Measurements from ENCODE around the gene RAB6A. TPM values are rescaled to one million over a fixed set of nuclear protein-coding genes. Genes with fewer than 3 reads are reported as not detected.

The RAB6A gene
- total and polyA plus RNA-seq, 3 donors from 2014 or later, result 71.2 to 125 (median 104) TPM

GRCh38 chr11:73655686-73656085, 105.2 kb downstream of the RAB6A start:
- intact Hi-C loops (cut with DNase I; ENCODE audit: low total_unique reads), result loop anchor here (10.0 kb wide), 1 partner anchor 261 kb away; no protein-coding TSS in a partner anchor
- Histone ChIP-seq H3K9me3 (no peaks in the 10 kb centered on the region), H3K4me3 (no peak overlapping the region), H3K4me1 (peaks cover 8% of the 10 kb centered on the region), H3K27me3 (no peaks in the 10 kb centered on the region), H3K27ac (no peak overlapping the region), H3K36me3 (ENCODE audit: low read depth, missing control alignments) (no peaks in the 10 kb centered on the region)
- TF ChIP-seq POLR2A (IDR thresholded peaks at IDR 0.05) (no peak), CTCF (IDR thresholded peaks at IDR 0.05) (no peak)
- DNase-seq, result no peak
- WGBS, 2 donors, result 54 to 86% methylated on average over 8 of the region's 8 CpGs

- Histone ChIP-seq H3K4me3 (no peak overlapping the region), H3K36me3 (ENCODE audit: low read depth, missing control alignments) (no peaks in the 10 kb centered on the region), H3K4me1 (peaks cover 8% of the 10 kb centered on the region), H3K9me3 (no peaks in the 10 kb centered on the region), H3K27ac (no peak overlapping the region), H3K27me3 (no peaks in the 10 kb centered on the region)
- DNase-seq, result no peak
- TF ChIP-seq CTCF (IDR thresholded peaks at IDR 0.05), result no peak
- TF ChIP-seq POLR2A (IDR thresholded peaks at IDR 0.05), result no peak
- WGBS, 2 donors, result 90 to 92% methylated on average over 7 of the region's 7 CpGs
- intact Hi-C loops (cut with DNase I; ENCODE audit: low total_unique reads), result loop anchor here (10.0 kb wide), 1 partner anchor 260 kb away; no protein-coding TSS in a partner anchor
Measured at GRCh38 chr11:73654482-73655021, 106.3 kb downstream of the RAB6A start.

GRCh38 chr11:73653996-73654395, 106.9 kb downstream of the RAB6A start:
- intact Hi-C loops (cut with DNase I; ENCODE audit: low total_unique reads), result loop anchor here (10.0 kb wide), 1 partner anchor 259 kb away; no protein-coding TSS in a partner anchor
- TF ChIP-seq CTCF (IDR thresholded peaks at IDR 0.05) (no peak), POLR2A (IDR thresholded peaks at IDR 0.05) (no peak)
- Histone ChIP-seq H3K27ac (no peak overlapping the region), H3K9me3 (no peaks in the 10 kb centered on the region), H3K4me3 (no peak overlapping the region), H3K27me3 (no peaks in the 10 kb centered on the region), H3K36me3 (ENCODE audit: low read depth, missing control alignments) (no peaks in the 10 kb centered on the region), H3K4me1 (peaks cover 8% of the 10 kb centered on the region)
- WGBS, 2 donors, result 91 to 96% methylated on average over 2 to 5 of the region's 5 CpGs
- DNase-seq, result no peak

- no peaks in the 10 kb centered on the region for H3K36me3 ChIP-seq (ENCODE audit: low read depth, missing control alignments)
- WGBS, 2 donors, result 90 to 93% methylated on average over 5 to 6 of the region's 6 CpGs
- no peaks in the 10 kb centered on the region for H3K9me3 ChIP-seq
- no peak overlapping the region for H3K27ac ChIP-seq
- H3K4me3 ChIP-seq, result no peak overlapping the region
- H3K4me1 ChIP-seq, result peaks cover 8% of the 10 kb centered on the region
- H3K27me3 ChIP-seq, result no peaks in the 10 kb centered on the region
- intact Hi-C loops (cut with DNase I; ENCODE audit: low total_unique reads), result loop anchor here (10.0 kb wide), 1 partner anchor 258 kb away; no protein-coding TSS in a partner anchor
- TF ChIP-seq CTCF (IDR thresholded peaks at IDR 0.05) (no peak), POLR2A (IDR thresholded peaks at IDR 0.05) (no peak)
- no peak for DNase-seq
Measured at GRCh38 chr11:73652856-73653559, 107.9 kb downstream of the RAB6A start.
